Measurements from ENCODE around the gene PARD3B.

DNA sequence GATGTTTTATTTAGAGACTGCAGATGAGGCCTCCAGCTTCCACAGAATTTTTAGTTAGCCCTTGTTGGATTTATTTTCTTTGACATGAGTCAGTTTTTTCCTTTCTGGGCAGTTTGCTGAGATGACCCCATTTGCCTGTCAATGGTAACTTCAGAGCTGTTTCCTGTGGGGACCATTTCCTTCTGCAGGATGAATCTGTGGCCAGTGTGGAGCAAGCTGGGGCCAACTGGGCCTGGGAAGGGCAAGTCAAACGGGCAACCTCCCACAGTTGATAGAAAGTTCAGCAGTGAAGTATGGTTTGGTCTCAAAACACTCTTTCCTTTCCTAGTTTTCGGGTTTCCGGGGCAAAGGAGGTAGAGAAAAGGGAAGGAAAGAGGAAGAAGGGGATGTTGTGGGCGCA is 845.6 kb downstream of the PARD3B start:
- TF ChIP-seq, protein P1, sequence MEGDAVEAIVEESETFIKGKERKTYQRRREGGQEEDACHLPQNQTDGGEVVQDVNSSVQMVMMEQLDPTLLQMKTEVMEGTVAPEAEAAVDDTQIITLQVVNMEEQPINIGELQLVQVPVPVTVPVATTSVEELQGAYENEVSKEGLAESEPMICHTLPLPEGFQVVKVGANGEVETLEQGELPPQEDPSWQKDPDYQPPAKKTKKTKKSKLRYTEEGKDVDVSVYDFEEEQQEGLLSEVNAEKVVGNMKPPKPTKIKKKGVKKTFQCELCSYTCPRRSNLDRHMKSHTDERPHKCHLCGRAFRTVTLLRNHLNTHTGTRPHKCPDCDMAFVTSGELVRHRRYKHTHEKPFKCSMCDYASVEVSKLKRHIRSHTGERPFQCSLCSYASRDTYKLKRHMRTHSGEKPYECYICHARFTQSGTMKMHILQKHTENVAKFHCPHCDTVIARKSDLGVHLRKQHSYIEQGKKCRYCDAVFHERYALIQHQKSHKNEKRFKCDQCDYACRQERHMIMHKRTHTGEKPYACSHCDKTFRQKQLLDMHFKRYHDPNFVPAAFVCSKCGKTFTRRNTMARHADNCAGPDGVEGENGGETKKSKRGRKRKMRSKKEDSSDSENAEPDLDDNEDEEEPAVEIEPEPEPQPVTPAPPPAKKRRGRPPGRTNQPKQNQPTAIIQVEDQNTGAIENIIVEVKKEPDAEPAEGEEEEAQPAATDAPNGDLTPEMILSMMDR (conservative IDR thresholded peaks at IDR 0.05): no peak
- no peak for TF ChIP-seq EZH2 (IDR thresholded peaks at IDR 0.05; ENCODE audit: low read depth)

Data from PC-9 (cell line).